ENCODE measurements around the gene LARGE2.

DNA sequence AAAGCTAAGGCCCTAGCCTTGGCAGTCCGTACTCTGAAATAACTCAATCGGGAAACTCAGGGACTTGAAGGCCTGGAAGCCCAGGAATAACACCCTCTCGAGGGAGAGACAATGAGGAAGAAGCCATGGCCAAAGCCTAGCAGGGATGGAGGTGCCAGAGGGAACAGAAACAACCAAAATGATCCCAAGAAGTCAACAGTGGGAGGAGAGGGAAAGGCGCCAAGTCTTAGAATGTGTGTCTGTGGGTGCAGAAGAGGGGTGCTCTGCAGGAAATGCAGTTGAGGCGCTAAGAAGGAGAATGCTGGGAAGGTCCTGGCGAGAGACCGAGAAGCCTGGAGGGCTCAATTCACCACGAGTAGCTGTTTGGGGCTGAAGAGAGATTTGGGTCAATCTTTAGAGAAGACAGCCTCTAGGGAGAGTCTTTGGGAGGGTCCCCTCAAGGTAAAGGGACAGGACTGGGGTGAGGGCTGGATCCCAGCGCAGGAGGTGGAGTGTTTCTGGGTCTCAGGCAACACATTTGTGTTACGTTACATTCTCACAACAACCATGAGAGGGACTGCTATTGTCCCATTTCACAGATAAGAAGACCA is 37.8 kb upstream of the LARGE2 start:
- TF ChIP-seq CTCF (IDR thresholded peaks at IDR 0.05; ENCODE audit: poor library complexity) (no peak), EZH2 (IDR thresholded peaks at IDR 0.05; ENCODE audit: borderline replicate concordance) (no peak)

Data from hepatocyte (in vitro differentiated cells).